ENCODE results near the gene PDYN.

PDYN gene

GRCh38 chr20:2006452-2007361 is 12.8 kb upstream of the PDYN start:
- Histone ChIP-seq H3K79me2 (ENCODE audit: control insufficient read depth, insufficient read depth, low read length, unreplicated experiment) (no peaks in the 10 kb centered on the region), H3K36me3 (ENCODE audit: insufficient read depth, low read length) (no peaks in the 10 kb centered on the region), H2AFZ (ENCODE audit: low read length, unreplicated experiment) (no peak overlapping the region), H3K4me1 (ENCODE audit: control insufficient read depth, insufficient read depth, low read length, unreplicated experiment) (no peaks in the 10 kb centered on the region), H3K4me3 (ENCODE audit: low read depth, low read length) (no peak overlapping the region), H3K27ac (ENCODE audit: low read depth, low read length) (no peak overlapping the region), H3K27me3 (ENCODE audit: insufficient read depth, low read length) (peaks cover 73% of the 10 kb centered on the region)

GRCh38 chr20:2005831-2006426 is 12.1 kb upstream of the PDYN start:
- no peaks in the 10 kb centered on the region for H3K4me1 ChIP-seq (ENCODE audit: control insufficient read depth, insufficient read depth, low read length, unreplicated experiment)
- no peak overlapping the region for H3K27ac ChIP-seq (ENCODE audit: low read depth, low read length)
- no peak overlapping the region for H2AFZ ChIP-seq (ENCODE audit: low read length, unreplicated experiment)
- peaks cover 73% of the 10 kb centered on the region for H3K27me3 ChIP-seq (ENCODE audit: insufficient read depth, low read length)
- H3K79me2 ChIP-seq (ENCODE audit: control insufficient read depth, insufficient read depth, low read length, unreplicated experiment): no peaks in the 10 kb centered on the region
- no peaks in the 10 kb centered on the region for H3K36me3 ChIP-seq (ENCODE audit: insufficient read depth, low read length)
- no peak overlapping the region for H3K4me3 ChIP-seq (ENCODE audit: low read depth, low read length)

- H3K36me3 ChIP-seq (ENCODE audit: insufficient read depth, low read length): no peaks in the 10 kb centered on the region
- H3K79me2 ChIP-seq (ENCODE audit: control insufficient read depth, insufficient read depth, low read length, unreplicated experiment): no peaks in the 10 kb centered on the region
- no peak overlapping the region for H3K4me3 ChIP-seq (ENCODE audit: low read depth, low read length)
- peaks cover 73% of the 10 kb centered on the region for H3K27me3 ChIP-seq (ENCODE audit: insufficient read depth, low read length)
- H2AFZ ChIP-seq (ENCODE audit: low read length, unreplicated experiment): no peak overlapping the region
- no peaks in the 10 kb centered on the region for H3K4me1 ChIP-seq (ENCODE audit: control insufficient read depth, insufficient read depth, low read length, unreplicated experiment)
- no peak overlapping the region for H3K27ac ChIP-seq (ENCODE audit: low read depth, low read length)
Observed at GRCh38 chr20:2005359-2005758, 11.5 kb upstream of the PDYN start.

DNA sequence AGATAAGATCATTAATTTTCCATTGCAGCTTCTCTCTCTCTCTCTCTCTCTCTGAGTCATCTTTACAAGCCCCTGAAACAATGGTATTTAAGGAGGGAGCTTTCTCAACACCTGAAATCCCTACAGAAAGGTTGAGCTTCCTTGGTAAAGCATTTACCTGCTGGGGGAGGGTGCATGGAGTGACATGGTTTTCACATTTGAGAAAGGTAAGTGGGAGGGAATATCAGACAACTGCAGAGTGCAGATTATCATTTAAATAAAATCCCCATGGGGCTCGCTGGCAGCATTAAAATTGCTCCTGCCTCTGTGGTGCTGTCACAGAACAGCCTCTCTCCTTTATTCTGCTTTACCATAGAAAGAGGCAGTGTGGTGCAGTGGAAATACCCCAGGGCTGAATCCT is 10.3 kb upstream of the PDYN start:
- Histone ChIP-seq H3K79me2 (ENCODE audit: control insufficient read depth, insufficient read depth, low read length, unreplicated experiment) (no peaks in the 10 kb centered on the region), H3K27ac (ENCODE audit: low read depth, low read length) (no peak overlapping the region), H3K36me3 (ENCODE audit: insufficient read depth, low read length) (no peaks in the 10 kb centered on the region), H3K27me3 (ENCODE audit: insufficient read depth, low read length) (peaks cover 70% of the 10 kb centered on the region), H2AFZ (ENCODE audit: low read length, unreplicated experiment) (no peak overlapping the region), H3K4me1 (ENCODE audit: control insufficient read depth, insufficient read depth, low read length, unreplicated experiment) (no peaks in the 10 kb centered on the region), H3K4me3 (ENCODE audit: low read depth, low read length) (no peak overlapping the region)

DNA sequence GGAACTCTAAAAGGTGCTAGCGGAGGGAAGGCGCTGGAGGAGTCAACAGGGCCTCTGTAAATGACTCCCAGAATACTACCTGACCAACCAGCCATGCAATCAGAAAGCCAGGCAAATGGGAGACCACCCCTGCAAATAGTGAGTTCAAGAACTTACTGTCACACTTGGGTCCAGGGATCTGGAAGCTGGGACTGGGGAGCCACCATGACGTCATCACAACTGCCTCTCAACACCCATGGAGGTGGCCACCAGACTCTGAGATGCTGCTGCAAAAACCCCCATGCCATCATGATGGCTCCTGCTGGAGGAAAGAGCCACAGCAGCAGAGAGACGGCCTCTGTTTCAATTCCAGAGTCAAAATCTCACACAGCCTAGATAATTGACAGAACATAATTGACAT is 8.5 kb upstream of the PDYN start:
- H3K27ac ChIP-seq (ENCODE audit: low read depth, low read length): no peak overlapping the region
- peaks cover 70% of the 10 kb centered on the region for H3K27me3 ChIP-seq (ENCODE audit: insufficient read depth, low read length)
- no peaks in the 10 kb centered on the region for H3K79me2 ChIP-seq (ENCODE audit: control insufficient read depth, insufficient read depth, low read length, unreplicated experiment)
- H3K4me1 ChIP-seq (ENCODE audit: control insufficient read depth, insufficient read depth, low read length, unreplicated experiment): no peaks in the 10 kb centered on the region
- H3K36me3 ChIP-seq (ENCODE audit: insufficient read depth, low read length): no peaks in the 10 kb centered on the region
- H3K4me3 ChIP-seq (ENCODE audit: low read depth, low read length): no peak overlapping the region
- H2AFZ ChIP-seq (ENCODE audit: low read length, unreplicated experiment): no peak overlapping the region

- no peaks in the 10 kb centered on the region for H3K79me2 ChIP-seq (ENCODE audit: control insufficient read depth, insufficient read depth, low read length, unreplicated experiment)
- peaks cover 81% of the 10 kb centered on the region for H3K27me3 ChIP-seq (ENCODE audit: insufficient read depth, low read length)
- H2AFZ ChIP-seq (ENCODE audit: low read length, unreplicated experiment): no peak overlapping the region
- no peaks in the 10 kb centered on the region for H3K4me1 ChIP-seq (ENCODE audit: control insufficient read depth, insufficient read depth, low read length, unreplicated experiment)
- H3K36me3 ChIP-seq (ENCODE audit: insufficient read depth, low read length): no peaks in the 10 kb centered on the region
- no peak overlapping the region for H3K27ac ChIP-seq (ENCODE audit: low read depth, low read length)
- H3K4me3 ChIP-seq (ENCODE audit: low read depth, low read length): no peak overlapping the region
Observed at GRCh38 chr20:2001119-2001518, 7.3 kb upstream of the PDYN start.

GRCh38 chr20:2000285-2000684 is 6.4 kb upstream of the PDYN start:
- Histone ChIP-seq H3K27ac (ENCODE audit: low read depth, low read length) (no peak overlapping the region), H3K79me2 (ENCODE audit: control insufficient read depth, insufficient read depth, low read length, unreplicated experiment) (no peaks in the 10 kb centered on the region), H3K4me3 (ENCODE audit: low read depth, low read length) (no peak overlapping the region), H2AFZ (ENCODE audit: low read length, unreplicated experiment) (no peak overlapping the region), H3K27me3 (ENCODE audit: insufficient read depth, low read length) (peaks cover 89% of the 10 kb centered on the region), H3K4me1 (ENCODE audit: control insufficient read depth, insufficient read depth, low read length, unreplicated experiment) (no peaks in the 10 kb centered on the region), H3K36me3 (ENCODE audit: insufficient read depth, low read length) (no peaks in the 10 kb centered on the region)

GRCh38 chr20:1998715-1999114 is 4.9 kb upstream of the PDYN start:
- H2AFZ ChIP-seq (ENCODE audit: low read length, unreplicated experiment): no peak overlapping the region
- H3K27ac ChIP-seq (ENCODE audit: low read depth, low read length): no peak overlapping the region

GRCh38 chr20:1998193-1998520 is 4.3 kb upstream of the PDYN start:
- Histone ChIP-seq H3K27me3 (ENCODE audit: insufficient read depth, low read length) (peaks cover 96% of the 10 kb centered on the region), H3K36me3 (ENCODE audit: insufficient read depth, low read length) (no peaks in the 10 kb centered on the region), H3K4me3 (ENCODE audit: low read depth, low read length) (no peak overlapping the region), H2AFZ (ENCODE audit: low read length, unreplicated experiment) (no peak overlapping the region), H3K79me2 (ENCODE audit: control insufficient read depth, insufficient read depth, low read length, unreplicated experiment) (no peaks in the 10 kb centered on the region), H3K4me1 (ENCODE audit: control insufficient read depth, insufficient read depth, low read length, unreplicated experiment) (no peaks in the 10 kb centered on the region), H3K27ac (ENCODE audit: low read depth, low read length) (no peak overlapping the region)

More at GRCh38 chr20:1998715-1999114, 4.9 kb upstream of the PDYN start:
- Histone ChIP-seq H3K27me3 (ENCODE audit: insufficient read depth, low read length) (peaks cover 95% of the 10 kb centered on the region), H3K4me1 (ENCODE audit: control insufficient read depth, insufficient read depth, low read length, unreplicated experiment) (no peaks in the 10 kb centered on the region), H3K79me2 (ENCODE audit: control insufficient read depth, insufficient read depth, low read length, unreplicated experiment) (no peaks in the 10 kb centered on the region), H3K4me3 (ENCODE audit: low read depth, low read length) (no peak overlapping the region), H3K36me3 (ENCODE audit: insufficient read depth, low read length) (no peaks in the 10 kb centered on the region)

GRCh38 chr20:1997483-1998192 is 3.8 kb upstream of the PDYN start:
- no peak overlapping the region for H2AFZ ChIP-seq (ENCODE audit: low read length, unreplicated experiment)
- no peaks in the 10 kb centered on the region for H3K79me2 ChIP-seq (ENCODE audit: control insufficient read depth, insufficient read depth, low read length, unreplicated experiment)
- H3K4me1 ChIP-seq (ENCODE audit: control insufficient read depth, insufficient read depth, low read length, unreplicated experiment): no peaks in the 10 kb centered on the region
- no peaks in the 10 kb centered on the region for H3K36me3 ChIP-seq (ENCODE audit: insufficient read depth, low read length)
- no peak overlapping the region for H3K27ac ChIP-seq (ENCODE audit: low read depth, low read length)
- peaks cover 96% of the 10 kb centered on the region for H3K27me3 ChIP-seq (ENCODE audit: insufficient read depth, low read length)
- no peak overlapping the region for H3K4me3 ChIP-seq (ENCODE audit: low read depth, low read length)
